Fibroblast of peridontal ligament (primary cell): ENCODE data around the gene SEMA5A.

Source experiments
- DNase-seq: peaks from one replicate; pipeline ENCODE4 v3.0.0-alpha.2; 2010; ENCODE audit errors: extremely low read depth

The SEMA5A gene

DNA sequence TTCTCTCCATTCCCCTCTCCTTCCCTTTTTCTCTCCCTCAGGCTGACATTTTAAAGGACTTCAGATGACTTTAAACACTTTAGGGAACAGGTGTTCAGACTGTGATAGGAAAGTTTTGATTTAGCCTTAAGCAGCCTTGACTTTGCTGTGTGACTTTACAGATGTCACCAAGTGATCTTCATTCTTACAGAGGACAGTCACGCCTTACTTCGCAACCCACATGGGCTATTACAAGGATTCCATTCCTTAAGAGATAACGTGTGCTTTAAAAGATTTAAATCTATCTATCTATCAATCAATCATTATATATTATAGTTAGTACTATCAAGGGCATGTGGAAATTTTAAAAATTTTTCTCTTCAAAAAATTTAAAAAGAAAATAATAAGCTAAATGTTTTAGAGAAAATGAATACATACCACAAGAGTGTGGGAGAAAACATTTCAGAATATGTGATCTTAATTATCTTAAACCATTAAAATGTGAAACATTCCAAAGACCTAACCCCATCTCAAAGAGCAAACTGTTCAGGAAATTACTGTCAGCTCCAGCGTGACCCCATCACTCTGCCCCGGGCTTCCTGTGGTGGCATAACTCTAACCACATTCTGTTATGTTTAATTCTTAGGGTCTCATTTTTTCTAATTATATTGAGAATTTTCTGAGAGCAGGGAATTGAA is 530.5 kb downstream of the SEMA5A start:
- DNase-seq = peak; percentile 51

- DNase-seq = no peak
These were observed 532.7 kb downstream of the SEMA5A start for GRCh38 chr5:9013147-9013546.

DNA sequence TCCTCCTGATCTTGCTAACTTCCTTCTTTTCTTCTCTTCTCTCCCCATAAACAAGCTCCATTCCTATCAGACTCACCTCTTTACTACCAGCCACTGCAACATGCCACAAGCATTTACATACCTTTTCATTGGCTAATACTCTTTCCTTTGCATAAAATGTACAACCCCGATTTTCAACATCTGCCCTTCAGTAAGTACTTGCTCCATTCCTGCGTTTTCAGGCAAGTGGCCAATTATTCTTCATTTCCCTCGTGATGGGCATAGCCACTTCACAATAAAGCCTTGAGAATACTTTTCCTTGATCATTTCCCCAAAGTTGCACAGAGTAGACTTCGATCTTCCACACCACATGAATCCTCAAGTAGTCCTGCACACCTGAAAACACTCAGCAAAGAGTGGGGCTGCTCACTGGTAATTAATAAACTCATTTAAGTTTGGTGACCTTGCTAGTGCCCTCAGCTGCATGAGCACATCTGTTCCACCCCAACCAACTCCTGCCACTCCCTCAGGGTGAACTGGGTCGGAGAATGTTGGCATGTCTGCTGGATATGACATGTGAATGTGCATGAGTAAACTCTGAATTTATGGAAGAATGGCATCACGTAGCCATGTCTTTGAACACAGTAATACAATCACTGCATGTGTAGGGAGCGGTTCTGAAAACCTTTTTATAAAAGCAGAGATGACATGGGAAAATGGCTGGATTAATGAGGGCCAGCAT is 535.8 kb downstream of the SEMA5A start:
- DNase-seq = peak; percentile 83

GRCh38 chr5:8997542-8998070 is 548.3 kb downstream of the SEMA5A start:
- DNase-seq = no peak

DNA sequence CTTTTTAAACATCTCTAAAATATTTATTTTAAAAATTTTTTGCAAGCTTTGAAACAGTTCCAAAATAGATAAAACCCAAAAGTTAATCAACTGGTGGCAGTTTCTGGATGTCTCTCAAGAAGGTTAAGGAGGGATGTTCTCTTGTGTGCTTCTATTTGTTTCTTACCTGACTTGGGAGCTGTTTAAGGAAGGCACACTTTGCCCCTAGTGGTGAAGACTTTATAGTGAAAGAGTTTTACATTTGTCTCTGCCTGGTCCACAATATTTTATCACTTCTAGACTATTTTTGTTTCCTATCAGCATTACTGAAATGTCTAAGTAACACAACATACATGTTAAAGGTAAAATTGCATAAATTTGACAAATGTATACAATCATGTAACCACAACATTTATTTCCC is 552.8 kb downstream of the SEMA5A start:
- DNase-seq = no peak
